Astrocyte (in vitro differentiated cells and primary cell): Measurements from ENCODE around the gene ATP2A1. TPM values are rescaled to one million over a fixed set of nuclear protein-coding genes. Genes with fewer than 3 reads are reported as not detected.

Source experiments
- DNase-seq: peaks from one replicate; pipeline ENCODE4 v3.0.0-alpha.2; 2010; ENCODE audit warnings: low read depth
- FAIRE-seq: peaks from 2 replicates; lab custom pipeline; 2011; peaks lifted over from hg19 to GRCh38; lab: Jason Lieb, UNC
- H2AFZ ChIP-seq: 2 replicates; pipeline ENCODE4 v1.6.0; 2012; ENCODE audit warnings: low read depth, low read length, inconsistent platforms
- H3K27ac ChIP-seq: 2 replicates; pipeline ENCODE4 v1.5.1; 2011; ENCODE audit warnings: low read depth, low read length, inconsistent platforms
- H3K27me3 ChIP-seq: 2 replicates; pipeline ENCODE4 v1.6.0; 2011; ENCODE audit warnings: low read length, inconsistent platforms; ENCODE audit not compliant: insufficient read depth
- H3K36me3 ChIP-seq: 2 replicates; pipeline ENCODE4 v1.5.1; 2011; ENCODE audit warnings: low read length, inconsistent platforms; ENCODE audit not compliant: insufficient read depth
- H3K4me1 ChIP-seq: 2 replicates; pipeline ENCODE4 v1.5.1; 2011; ENCODE audit warnings: low read length, inconsistent platforms; ENCODE audit not compliant: insufficient read depth
- H3K4me2 ChIP-seq: 2 replicates; pipeline ENCODE4 v1.6.0; 2012; ENCODE audit warnings: low read length, inconsistent platforms
- H3K4me3 ChIP-seq: 2 replicates; pipeline ENCODE4 v1.5.1; 2011; ENCODE audit warnings: low read depth, mild to moderate bottlenecking, low read length, inconsistent platforms; ENCODE audit not compliant: insufficient read depth
- H3K79me2 ChIP-seq: 2 replicates; pipeline ENCODE4 v1.6.0; 2012; ENCODE audit warnings: mild to moderate bottlenecking, low read length, inconsistent platforms; ENCODE audit not compliant: insufficient read depth
- H3K9ac ChIP-seq: 2 replicates; pipeline ENCODE4 v1.6.0; 2012; ENCODE audit warnings: mild to moderate bottlenecking, low read length, inconsistent platforms
- H3K9me3 ChIP-seq: 2 replicates; pipeline ENCODE4 v1.5.1; 2012; ENCODE audit warnings: low read depth, mild to moderate bottlenecking, low read length, inconsistent platforms; ENCODE audit not compliant: insufficient read depth
- H4K20me1 ChIP-seq: 2 replicates; pipeline ENCODE4 v1.6.0; 2012; ENCODE audit warnings: low read length, inconsistent platforms; ENCODE audit not compliant: insufficient read depth
- H3K27ac Mint-ChIP-seq: one replicate; pipeline ENCODE4 v1.8.0; 2021; ENCODE audit warnings: mild to moderate bottlenecking, mixed read lengths; ENCODE audit not compliant: unreplicated experiment
- H3K27me3 Mint-ChIP-seq: one replicate; pipeline ENCODE4 v1.8.0; 2021; ENCODE audit warnings: low read depth, mixed read lengths; ENCODE audit not compliant: unreplicated experiment
- H3K36me3 Mint-ChIP-seq: one replicate; pipeline ENCODE4 v1.8.0; 2021; ENCODE audit warnings: low read depth, mixed read lengths; ENCODE audit not compliant: unreplicated experiment
- H3K4me1 Mint-ChIP-seq: one replicate; pipeline ENCODE4 v1.8.0; 2021; ENCODE audit warnings: low read depth, mixed read lengths; ENCODE audit not compliant: unreplicated experiment
- H3K4me3 Mint-ChIP-seq: one replicate; pipeline ENCODE4 v1.8.0; 2021; ENCODE audit warnings: mild to moderate bottlenecking, moderate library complexity, mixed read lengths; ENCODE audit not compliant: unreplicated experiment
- H3K9me3 Mint-ChIP-seq: one replicate; pipeline ENCODE4 v1.8.0; 2021; ENCODE audit warnings: mild to moderate bottlenecking, mixed read lengths; ENCODE audit not compliant: unreplicated experiment
- CTCF ChIP-seq: IDR thresholded peaks from 2 replicates; pipeline ENCODE4 v1.5.1; 2011; ENCODE audit warnings: low read depth, mild to moderate bottlenecking, inconsistent platforms, low read length, moderate library complexity; ENCODE audit not compliant: insufficient read depth
- EZH2 ChIP-seq: IDR thresholded peaks from 2 replicates; pipeline ENCODE4 v1.6.1; 2012; ENCODE audit warnings: mild to moderate bottlenecking, low read length, inconsistent platforms; ENCODE audit not compliant: insufficient read depth
- total RNA-seq: library from RNA; stranded (reverse); gene quantifications from 2 replicates; pipeline ENCODE4 v1.2.1, GENCODE V29; 2021

ATP2A1 gene
- total RNA-seq, 1 donor from 2014 or later = 2.0 TPM

DNA sequence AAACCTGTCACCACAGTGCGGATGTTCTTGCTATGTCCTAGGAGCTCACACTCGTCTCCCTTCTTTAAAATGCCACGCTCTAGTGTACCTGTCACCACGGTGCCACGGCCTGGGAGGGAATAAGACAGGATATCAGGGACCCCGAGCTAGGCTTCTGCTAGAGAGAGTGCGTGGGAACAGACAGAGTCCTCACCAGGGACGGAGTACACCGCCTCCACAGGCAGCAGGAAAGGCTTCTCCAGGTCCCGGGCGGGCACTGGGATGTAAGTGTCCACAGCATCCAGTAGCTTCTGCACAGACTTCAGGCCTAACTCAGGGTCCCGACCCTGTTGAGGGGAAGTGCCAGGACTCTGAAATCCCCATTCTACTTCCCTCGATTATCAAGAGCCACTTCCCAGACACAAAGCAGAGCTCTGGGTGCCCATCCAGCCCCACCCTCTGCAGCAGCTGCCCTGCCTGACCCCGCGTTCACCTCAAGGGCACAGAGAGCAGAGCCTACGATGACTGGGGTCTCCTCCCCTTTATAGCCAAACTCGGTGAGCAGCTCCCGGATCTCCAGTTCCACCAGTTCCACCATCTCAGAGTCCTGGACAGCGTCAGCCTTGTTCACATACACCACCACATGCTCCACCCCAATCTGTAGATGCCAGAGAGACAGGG is 33.9 kb upstream of the ATP2A1 start:
- Mint-ChIP-seq H3K27me3 (no peaks in the 10 kb centered on the region), H3K4me1 (peaks cover 9% of the 10 kb centered on the region), H3K9me3 (no peaks in the 10 kb centered on the region), H3K36me3 (peaks cover 6% of the 10 kb centered on the region), H3K27ac (peak overlapping the region; percentile 72), H3K4me3 (peak overlapping the region; percentile 97)
- H3K36me3 ChIP-seq = peaks cover 23% of the 10 kb centered on the region
- peaks cover 41% of the 10 kb centered on the region for H3K79me2 ChIP-seq
- no peak overlapping the region for H2AFZ ChIP-seq
- H3K27ac ChIP-seq = no peak overlapping the region
- no peak for FAIRE-seq
- no peak for DNase-seq
- H3K27me3 ChIP-seq = no peaks in the 10 kb centered on the region
- H4K20me1 ChIP-seq = peaks cover 14% of the 10 kb centered on the region
- H3K9ac ChIP-seq = no peak overlapping the region
- no peak overlapping the region for H3K4me3 ChIP-seq
- H3K4me2 ChIP-seq = no peak overlapping the region
- no peak for TF ChIP-seq CTCF
- TF ChIP-seq EZH2 = no peak
- H3K9me3 ChIP-seq = no peaks in the 10 kb centered on the region
- H3K4me1 ChIP-seq = peaks cover 12% of the 10 kb centered on the region

- H3K27me3 Mint-ChIP-seq = no peaks in the 10 kb centered on the region
These were observed 33.0 kb upstream of the ATP2A1 start for GRCh38 chr16:28845293-28845692.

More at GRCh38 chr16:28845293-28845692, 33.0 kb upstream of the ATP2A1 start:
- Histone ChIP-seq H3K36me3 (peaks cover 23% of the 10 kb centered on the region), H3K9ac (peak overlapping the region; percentile 88), H3K27ac (no peak overlapping the region), H2AFZ (no peak overlapping the region), H3K79me2 (peaks cover 41% of the 10 kb centered on the region), H3K27me3 (no peaks in the 10 kb centered on the region), H3K4me1 (peaks cover 12% of the 10 kb centered on the region), H3K4me2 (peak overlapping the region; percentile 95), H3K9me3 (no peaks in the 10 kb centered on the region), H3K4me3 (peak overlapping the region; percentile 84), H4K20me1 (peaks cover 14% of the 10 kb centered on the region)
- Mint-ChIP-seq H3K9me3 (no peaks in the 10 kb centered on the region), H3K27ac (peak overlapping the region; percentile 72), H3K4me1 (peaks cover 9% of the 10 kb centered on the region), H3K36me3 (peaks cover 6% of the 10 kb centered on the region), H3K4me3 (peak overlapping the region; percentile 97)
- TF ChIP-seq EZH2 = no peak
- TF ChIP-seq CTCF = no peak
- FAIRE-seq (no peak), DNase-seq (no peak)
